IPS-11a (cell line): ENCODE measurements around the gene PAQR4.
"Not testable (repeated sequence)": the region's sequence is repeated elsewhere in the genome, so short reads cannot be mapped to it uniquely, and the experiment has no call there.

ENCODE experiments used
- H3K4me3 ChIP-seq: one replicate; pipeline ENCODE4 v1.5.1; 2013; ENCODE audit warnings: low read depth, low read length, control low read depth

Gene PAQR4

DNA sequence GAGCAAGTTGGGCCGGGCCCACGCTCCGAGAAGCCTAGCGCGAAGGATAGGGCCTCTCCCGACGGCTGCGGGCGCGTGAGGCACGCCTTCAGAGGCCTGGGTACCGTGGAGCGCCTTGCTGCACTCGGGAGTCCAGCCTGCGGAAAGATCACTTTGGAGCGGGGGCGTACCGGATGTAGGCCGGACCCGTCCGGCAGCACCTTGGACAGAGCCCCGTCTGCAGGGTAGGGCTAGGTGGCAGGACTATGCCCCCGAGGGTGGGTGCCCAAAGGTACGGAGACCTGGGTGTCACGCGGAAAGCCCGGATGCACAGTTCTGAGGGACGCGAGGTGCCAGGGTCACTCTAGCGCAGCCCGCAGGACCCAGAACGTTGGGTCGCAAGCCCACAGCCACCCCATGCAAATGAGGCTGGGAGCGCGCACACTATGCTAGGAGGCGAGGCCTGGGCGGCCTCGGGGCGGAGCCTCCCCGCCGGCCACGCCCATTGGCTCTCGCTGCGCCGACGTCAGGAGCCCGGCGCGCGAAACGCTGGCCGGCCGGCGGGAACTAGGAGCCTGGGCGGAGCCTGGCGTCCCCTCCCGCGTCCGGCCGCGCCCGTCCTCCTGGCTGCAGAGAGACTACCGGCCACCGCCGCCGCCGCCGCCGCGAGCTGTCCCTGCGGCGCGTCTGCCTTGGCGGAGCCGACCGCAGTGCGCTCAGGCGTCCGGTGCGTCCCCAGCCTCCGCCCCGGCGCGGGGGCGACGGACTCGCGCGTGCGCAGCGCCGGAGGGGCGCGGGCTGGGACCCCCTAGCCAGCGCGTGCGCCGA is at the start of gene PAQR4:
TSS of gene PAQR4 (plus strand) at position 611 of the 807 bp plus-strand sequence. CDS start 327 bp downstream, outside the sequence.
- peak within 1 kb of the TSS; percentile 85 for H3K4me3 ChIP-seq

DNA sequence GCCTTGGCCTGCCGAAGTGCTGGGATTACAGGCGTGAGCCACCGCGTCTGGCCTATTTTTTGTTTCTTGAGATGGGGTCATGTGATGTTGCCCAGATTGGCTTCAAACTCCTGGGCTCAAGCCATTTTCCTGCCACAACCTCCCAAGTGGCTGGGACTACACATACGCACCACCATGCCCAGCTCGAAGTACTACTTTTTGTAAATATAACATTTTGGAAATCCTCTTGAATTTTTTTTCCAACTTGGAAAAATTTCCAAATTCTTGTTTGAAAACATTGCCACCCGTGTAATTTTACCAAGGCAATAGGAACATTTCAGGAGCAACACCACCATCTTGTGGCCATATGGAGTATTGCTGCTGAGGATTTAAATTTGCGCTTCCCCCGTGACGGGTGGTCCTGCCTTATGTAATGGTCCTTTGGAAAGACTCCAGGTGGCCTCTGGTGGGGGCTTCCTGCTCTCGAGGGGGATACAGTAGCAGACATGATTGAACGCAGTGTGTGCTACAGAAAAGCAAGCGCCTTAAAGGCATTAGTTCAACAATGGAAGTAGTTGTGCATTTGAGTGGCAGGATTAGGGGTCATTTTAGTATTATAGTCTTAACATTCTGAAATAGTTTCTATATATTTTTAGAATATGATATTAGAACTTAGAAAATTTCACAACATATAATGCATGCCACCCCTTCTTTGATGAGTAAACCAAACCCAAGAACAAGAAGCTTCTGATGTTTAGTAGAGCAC is 49.5 kb upstream of the PAQR4 start:
- H3K4me3 ChIP-seq = no peak overlapping the region

DNA sequence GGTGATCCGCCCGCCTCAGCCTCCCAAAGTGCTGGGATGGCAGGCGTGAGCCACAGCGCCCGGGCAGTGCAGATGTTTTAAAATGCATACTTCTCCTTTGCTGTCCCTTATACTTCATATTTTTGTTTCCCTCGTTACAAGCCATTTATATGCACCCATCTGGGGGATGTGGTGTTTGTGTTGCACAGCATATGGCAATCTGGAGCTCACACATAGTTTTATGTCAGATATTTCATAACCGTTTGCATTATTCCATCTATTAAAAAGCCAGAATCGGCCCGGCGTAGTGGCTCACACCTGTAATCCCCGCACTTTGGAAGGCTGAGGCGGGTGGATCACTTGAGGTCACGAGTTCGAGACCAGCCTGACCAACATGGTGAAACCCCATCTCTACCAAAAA is 45.7 kb upstream of the PAQR4 start:
- no peak overlapping the region for H3K4me3 ChIP-seq

DNA sequence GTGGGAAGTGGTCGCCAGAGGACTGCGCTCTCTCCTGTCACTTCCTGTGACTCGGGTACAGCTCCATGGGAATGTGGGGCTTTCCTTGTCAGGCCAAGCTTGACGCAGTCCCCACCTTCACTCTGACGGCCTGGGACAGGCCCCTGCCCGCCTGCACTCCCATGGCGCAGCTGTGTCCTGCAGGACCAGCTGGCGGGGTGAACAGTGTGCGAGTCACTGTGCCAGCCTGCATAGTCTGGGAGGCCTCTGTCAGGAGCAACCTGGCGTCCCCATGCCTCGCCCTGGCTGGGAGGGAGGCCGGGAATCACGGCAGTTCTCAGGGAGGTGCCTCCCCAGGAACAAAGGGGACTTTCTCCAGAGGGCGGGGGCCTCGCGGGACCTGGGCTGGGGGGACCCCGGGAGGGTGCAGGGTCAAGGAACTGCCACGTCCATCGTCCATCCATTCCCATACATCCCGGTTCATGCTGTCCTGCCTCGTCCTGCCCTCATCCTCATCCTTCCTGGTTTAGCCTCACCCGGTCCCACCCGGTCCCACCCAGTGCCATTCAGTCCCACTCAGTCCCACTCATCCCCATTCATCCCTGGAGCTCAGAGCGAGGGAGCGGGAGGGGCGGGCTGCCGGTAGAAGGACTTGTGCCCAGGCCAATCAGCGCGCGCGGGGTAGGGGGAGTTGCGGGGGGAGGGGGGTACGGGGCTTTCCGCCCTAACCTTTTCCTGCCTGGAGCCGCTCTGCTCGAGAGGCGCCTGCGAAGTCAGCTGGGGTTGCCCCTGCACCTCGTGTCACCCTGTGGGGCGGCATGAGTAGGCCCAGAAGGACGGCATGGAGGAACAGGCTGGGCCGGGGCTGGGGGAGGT is 44.0 kb upstream of the PAQR4 start:
- H3K4me3 ChIP-seq = no peak overlapping the region

DNA sequence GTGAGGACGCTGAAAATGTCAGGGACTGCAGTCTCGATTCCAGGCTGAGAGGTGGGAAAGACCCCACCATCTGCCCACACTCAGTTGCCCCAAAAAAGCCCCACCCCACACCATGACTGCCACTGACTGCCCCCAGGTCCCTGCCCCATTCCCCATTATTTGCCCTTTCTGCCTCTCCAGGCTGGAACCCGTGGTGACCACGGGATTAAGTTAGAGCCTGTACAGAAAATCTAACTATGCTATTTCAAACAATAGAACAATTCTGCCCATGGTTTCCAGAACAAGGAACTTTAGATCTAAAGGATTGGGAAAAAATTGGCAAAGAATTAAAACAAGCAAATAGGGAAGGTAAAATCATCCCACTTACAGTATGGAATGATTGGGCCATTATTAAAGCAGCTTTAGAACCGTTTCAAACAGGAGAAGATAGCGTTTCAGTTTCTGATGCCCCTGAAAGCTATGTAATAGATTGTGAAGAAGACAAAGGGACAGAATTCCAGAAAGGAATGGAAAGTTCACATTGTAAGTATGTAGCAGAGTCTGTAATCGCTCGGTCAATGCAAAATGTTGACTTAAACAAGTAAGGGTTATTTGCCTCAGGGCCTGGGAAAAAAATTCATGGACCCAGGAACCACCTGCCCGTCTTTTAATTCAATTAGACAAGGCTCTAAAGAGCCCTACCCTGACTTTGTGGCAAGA is 43.0 kb upstream of the PAQR4 start:
- H3K4me3 ChIP-seq = no peak overlapping the region

DNA sequence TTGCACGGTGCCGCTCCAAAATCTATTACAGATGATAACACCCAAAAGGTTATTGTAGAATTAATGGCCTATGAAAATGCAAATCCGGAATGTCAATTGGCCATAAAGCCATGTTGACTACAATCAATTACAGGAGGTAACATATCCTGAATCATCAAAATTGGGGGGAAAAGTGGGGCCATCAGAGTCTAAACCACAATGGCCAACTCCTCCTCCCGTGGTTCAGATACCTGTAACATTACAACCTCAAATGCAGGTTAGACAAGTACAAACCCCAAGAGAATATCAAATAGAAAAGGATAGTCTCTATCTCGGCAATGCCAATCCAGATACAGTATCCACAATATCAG is 42.5 kb upstream of the PAQR4 start:
- H3K4me3 ChIP-seq = no peak overlapping the region

DNA sequence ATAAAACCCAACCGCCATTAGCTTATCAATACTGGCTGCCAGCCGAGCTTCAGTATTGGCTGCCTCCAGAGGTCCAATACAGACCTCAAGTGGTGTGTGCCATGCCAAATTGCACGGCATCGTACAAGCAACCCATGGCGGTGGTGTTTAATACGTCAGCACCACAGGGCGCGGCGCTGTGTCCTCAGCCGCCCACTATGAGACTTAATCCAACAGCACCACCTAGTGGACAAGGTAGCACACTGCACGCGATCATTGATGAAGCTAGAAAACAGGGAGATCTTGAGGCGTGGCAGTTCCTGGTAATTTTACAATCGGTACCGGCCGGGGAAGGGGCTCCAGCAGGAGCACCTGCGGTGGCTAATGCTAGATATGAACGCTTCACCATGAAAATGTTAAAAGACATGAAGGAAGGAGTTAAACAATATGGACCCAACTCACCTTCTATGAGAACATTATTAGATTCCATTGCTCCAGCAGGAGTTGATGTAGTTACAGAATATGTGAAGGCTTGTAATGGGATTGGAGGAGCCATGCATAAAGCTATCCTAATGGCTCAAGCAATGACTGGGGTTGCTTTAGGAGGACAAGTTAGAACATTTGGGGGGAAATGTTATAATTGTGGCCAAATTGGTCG is 42.0 kb upstream of the PAQR4 start:
- no peak overlapping the region for H3K4me3 ChIP-seq

DNA sequence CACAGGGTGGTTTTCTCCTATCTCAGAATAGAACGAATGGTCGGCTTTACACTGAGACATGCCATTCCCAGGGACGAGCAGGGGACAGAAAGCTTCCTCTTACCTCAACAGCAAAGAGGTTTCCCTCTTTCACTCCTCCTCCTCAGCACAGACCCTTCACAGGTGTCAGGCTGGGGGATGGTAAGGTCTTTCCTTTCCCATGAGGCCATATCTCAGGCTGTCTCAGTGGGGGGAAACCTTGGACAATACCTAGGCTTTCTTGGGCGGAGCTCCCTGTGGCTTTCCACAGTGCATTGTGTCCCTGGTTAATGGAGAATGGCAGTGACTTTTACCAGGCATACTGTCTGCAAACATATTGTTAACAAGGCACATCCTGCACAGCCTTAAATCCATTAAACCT is 41.0 kb upstream of the PAQR4 start:
- H3K4me3 ChIP-seq = not testable (repeated sequence)

DNA sequence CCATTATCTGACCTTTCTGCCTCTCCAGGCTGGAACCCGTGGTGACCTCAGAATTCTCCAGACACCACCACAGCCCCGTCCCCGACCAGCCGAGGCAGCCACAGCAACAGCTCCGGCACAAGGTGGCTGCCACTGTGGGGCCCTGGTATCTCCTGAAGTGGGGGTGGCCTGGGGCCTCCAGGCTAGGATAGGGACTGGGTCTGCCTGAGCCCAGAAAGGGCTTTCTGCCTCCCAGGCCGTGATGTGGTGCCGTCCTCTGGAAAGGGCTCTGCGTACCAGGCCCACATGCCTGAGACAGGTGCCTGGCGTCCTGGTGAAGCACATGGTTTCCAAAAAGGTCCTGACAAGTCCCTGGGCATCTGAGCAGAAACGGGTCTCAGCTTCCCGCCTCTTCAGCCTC is 40.4 kb upstream of the PAQR4 start:
- no peak overlapping the region for H3K4me3 ChIP-seq

DNA sequence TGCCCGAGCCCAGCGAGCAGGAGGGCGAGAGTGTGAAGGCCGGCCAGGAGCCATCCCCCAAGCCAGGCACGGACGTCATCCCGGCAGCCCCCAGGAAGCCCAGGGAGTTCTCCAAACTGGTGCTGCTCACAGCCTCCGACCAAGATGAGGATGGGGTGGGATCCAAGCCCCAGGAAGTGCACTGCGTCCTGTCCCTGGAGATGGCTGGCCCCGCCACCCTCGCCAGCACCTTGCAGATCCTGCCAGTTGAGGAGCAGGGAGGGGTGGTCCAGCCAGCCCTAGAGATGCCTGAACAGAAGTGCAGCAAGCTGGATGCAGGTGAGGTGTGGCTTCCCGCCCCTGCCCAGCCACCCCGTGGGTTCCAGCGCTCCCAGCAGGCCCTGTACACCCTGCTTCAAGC is 39.5 kb upstream of the PAQR4 start:
- H3K4me3 ChIP-seq = no peak overlapping the region

DNA sequence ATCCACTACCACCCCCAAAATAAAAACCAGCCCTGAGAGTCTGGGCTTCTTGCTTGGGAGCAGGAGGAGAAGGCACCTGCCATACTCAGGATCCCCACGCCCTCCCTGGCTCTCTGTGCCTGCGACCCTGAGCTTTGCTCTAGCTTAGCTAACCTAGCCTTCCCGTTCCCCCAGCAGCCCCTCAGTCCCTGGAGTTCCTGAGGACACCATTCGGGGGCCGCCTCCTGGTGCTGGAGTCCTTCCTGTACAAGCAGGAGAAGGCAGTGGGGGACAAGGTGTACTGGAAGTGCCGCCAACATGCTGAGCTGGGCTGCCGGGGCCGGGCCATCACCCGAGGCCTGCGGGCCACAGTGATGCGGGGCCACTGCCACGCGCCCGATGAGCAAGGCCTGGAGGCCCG is 38.9 kb upstream of the PAQR4 start:
- H3K4me3 ChIP-seq = no peak overlapping the region

DNA sequence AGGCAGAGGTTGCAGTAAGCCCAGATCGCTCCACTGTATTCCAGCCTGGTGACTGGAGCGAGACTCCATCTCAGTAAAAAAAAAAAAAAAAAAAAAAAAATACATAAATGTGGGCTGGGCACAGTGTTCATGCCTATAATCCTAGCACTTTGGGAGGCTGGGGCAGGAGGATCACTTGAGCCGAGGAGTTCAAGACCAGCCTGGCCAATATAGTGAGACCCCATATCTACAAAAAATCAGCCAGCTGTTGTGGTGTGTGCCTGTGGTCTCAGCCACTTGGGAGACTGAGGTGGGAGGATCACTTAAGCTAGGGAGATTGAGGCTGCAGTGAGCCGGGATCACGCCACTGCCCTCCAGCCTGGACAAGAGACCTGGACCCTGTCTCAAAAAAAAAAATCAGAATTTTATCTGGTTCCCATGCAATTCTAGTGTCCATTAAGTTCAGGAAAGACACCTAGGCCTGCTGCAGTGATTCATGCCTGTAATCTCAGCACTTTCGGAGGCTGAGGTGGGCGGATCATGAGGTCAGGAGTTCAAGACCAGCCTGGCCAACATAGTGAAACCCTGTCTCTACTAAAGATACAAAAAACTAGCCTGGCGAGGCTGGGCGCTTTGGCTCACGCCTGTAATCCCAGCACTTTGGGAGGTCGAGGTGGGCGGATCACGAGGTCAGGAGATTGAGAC is 37.8 kb upstream of the PAQR4 start:
- H3K4me3 ChIP-seq = not testable (repeated sequence)

DNA sequence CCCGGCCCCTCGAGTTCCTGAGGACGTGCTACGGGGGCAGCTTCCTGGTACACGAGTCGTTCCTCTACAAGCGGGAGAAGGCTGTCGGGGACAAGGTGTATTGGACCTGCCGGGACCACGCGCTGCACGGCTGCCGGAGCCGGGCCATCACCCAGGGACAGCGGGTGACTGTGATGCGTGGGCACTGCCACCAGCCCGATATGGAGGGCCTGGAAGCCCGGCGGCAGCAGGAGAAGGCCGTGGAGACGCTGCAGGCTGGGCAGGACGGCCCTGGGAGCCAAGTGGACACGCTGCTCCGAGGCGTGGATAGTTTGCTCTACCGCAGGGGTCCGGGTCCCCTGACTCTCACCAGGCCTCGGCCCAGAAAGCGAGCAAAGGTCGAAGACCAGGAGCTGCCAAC is 36.0 kb upstream of the PAQR4 start:
- no peak overlapping the region for H3K4me3 ChIP-seq

DNA sequence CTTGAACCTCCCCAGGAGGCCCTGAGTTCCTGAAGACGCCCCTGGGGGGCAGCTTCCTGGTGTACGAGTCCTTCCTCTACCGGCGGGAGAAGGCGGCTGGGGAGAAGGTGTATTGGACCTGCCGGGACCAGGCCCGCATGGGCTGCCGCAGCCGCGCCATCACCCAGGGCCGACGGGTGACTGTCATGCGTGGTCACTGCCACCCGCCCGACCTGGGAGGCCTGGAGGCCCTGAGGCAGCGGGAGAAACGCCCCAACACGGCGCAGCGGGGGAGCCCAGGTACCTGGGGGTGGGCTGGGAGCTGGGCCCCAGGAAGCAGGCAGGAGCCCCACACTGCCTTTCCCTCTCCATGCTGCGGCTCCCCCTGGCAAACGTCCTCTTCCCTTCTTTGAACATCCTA is 35.4 kb upstream of the PAQR4 start:
- no peak overlapping the region for H3K4me3 ChIP-seq

DNA sequence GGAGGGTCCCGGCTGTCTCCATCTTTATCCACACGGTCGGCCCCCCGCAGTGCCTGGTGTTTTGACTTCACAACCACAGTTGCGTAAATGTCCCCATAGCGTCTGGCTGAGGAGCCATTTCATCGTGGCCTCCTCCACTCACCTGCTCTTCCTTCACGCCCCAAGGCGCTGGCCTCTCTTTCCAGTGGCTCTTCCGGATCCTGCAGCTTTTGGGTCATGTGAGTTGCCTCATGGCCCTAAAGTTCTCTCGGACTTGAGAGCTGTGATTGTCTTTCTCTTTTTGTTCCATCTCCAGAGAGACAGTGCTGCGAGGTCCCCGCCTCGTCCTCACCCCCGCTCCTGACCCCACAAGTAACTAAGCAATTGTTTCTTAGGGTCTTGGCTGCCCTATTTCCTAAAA is 34.7 kb upstream of the PAQR4 start:
- no peak overlapping the region for H3K4me3 ChIP-seq

DNA sequence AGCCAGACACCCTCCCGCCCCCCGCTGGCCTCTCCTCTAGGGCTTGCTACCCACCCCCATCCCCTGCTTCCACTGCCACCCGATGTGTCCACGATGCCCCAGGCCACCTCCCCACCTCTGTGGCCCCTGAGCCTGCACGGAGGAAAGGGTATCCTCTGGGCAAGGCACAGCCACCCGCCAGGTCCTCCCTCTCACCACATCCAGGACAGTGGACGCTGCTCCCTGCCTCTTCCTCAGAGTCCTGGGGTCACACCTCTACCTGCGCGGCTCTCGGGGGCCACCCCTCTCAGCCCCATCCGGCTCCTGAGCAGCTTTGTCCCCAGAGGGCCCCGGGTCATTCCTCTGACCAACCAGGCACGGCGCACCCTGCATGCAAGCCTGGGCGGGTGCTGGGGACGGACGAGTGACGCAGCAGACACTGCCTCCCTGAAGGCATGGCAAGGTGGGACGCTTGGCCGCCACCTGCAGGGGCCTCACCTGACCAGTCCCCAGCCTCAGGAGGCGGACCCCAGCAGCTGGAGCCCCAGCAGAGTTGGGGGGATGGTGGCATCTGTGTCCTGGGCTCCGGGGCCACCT is 32.6 kb upstream of the PAQR4 start:
- H3K4me3 ChIP-seq = no peak overlapping the region

DNA sequence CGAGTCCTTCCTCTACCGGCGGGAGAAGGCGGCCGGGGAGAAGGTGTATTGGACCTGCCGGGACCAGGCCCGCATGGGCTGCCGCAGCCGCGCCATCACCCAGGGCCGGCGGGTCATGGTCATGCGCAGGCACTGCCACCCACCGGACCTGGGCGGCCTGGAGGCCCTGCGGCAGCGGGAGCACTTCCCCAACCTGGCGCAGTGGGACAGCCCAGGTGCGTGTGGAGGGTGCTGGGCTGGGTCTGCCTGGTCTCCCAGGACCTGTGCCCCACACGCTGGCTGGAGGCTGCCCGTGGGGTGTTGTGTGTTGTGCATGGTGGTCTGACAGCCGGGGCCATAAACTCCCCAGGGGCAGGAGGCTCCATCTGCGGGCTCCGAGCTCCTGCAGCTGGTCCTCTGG is 32.0 kb upstream of the PAQR4 start:
- H3K4me3 ChIP-seq = no peak overlapping the region

DNA sequence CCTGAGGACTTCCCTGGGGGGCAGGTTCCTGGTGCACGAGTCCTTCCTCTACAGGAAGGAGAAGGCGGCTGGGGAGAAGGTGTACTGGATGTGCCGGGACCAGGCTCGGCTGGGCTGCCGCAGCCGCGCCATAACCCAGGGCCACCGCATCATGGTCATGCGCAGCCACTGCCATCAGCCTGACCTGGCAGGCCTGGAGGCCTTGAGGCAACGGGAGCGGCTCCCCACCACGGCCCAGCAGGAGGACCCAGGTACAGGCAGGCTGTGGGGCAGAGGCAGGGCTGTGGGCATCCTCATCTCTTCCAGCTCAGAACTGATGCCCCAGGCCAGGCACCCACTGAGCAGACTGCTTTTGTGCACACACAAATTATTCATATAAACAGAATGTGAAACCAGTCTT is 30.9 kb upstream of the PAQR4 start:
- no peak overlapping the region for H3K4me3 ChIP-seq

DNA sequence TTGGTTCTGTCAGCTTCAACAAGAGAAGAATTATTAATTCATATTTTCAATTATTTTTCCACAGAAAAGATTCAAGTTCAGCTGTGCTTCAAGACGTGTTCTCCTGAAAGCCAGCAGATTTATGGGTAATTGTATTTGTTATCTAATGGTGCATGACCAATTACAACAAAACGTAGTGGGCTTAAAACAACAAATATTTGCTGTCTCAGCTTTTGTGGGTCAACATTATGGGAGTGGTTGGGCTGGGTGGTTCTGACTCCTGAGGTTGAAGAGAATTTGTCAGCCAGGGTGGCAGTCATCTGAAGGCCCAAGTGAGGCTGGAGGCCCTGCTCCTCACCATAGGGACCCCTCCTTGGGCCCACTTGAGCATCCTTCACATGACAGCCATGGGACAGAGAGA is 29.2 kb upstream of the PAQR4 start:
- H3K4me3 ChIP-seq = no peak overlapping the region

DNA sequence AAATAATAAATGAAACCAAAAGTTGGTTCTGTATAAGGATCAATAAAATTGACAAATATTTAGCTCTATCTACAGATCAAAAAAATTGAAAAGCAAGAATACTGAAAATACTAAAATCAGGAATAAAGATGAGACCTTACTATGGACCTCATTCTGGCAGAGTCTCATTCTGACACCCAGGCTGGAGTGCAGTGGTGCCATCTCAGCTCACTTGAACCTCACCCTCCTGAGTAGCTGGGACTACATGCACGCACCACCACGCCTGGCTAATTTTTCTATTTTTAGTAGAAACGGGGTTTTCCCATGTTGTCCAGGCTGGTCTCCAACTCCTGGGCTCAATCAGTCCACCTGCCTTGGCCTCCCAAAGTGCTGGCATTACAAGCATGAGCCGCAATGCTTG is 27.1 kb upstream of the PAQR4 start:
- no peak overlapping the region for H3K4me3 ChIP-seq
